Measurements from ENCODE around the gene COL16A1.

COL16A1 gene

DNA sequence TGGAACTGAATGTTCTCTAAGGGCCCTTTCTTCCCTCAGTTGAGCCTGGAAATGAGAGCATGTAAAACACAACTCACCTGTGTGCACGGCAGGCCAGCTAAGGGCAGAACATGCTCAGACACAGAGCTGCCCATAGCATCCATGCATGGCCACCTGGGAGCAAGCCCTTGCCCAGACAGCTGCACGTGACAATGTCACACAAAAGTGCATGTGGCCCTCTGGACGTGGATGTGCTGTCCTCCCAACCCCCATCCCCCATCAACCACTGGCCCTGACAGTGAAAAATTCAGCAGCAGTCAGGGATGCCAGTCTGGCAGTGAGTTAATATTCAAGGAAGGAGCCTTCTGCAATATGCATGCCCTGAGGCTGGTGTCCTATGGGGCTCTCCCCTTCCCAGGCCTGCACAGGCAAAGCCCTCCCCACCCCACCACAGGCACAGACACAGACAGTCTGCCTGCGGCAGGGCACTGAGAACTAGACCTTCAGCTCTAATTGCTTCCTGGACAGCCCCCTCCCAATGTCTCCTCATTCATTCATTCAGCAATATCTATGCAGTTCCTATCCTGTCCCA lies 14.6 kb upstream of the COL16A1 start:
- no peak for TF ChIP-seq CTCF (IDR thresholded peaks at IDR 0.05)

- no peak for TF ChIP-seq CTCF (IDR thresholded peaks at IDR 0.05)
Observed at GRCh38 chr1:31717341-31717740, 13.5 kb upstream of the COL16A1 start.

GRCh38 chr1:31715873-31716220 lies 12.0 kb upstream of the COL16A1 start:
- peak; percentile 36 for TF ChIP-seq CTCF (IDR thresholded peaks at IDR 0.05)

- peak; percentile 74 for TF ChIP-seq CTCF (IDR thresholded peaks at IDR 0.05)
Observed at GRCh38 chr1:31715087-31715872, 11.5 kb upstream of the COL16A1 start.

GRCh38 chr1:31714442-31715086 lies 10.7 kb upstream of the COL16A1 start:
- no peak for TF ChIP-seq CTCF (IDR thresholded peaks at IDR 0.05)

- no peak for TF ChIP-seq CTCF (IDR thresholded peaks at IDR 0.05)
Observed at GRCh38 chr1:31712630-31713029, 8.8 kb upstream of the COL16A1 start.

DNA sequence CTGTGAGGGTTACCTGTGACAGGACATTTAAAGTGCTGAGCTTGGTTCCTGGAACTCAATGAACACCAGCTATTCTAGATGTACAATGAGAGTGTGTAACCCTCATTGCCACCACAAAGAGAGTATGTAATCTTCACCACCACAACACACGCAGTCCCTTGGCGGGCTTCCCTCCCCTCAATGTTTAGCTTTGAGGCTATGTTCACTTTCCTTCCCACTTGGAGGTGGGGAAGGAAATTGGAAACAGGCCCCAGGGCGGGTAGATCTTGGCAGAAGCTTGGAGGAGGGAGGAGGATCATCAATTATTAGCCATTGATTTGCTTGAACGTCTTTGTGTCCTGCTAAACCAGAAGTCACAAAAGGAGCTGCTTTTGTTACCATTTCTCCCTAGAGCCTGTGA lies 8.3 kb upstream of the COL16A1 start:
- TF ChIP-seq CTCF (IDR thresholded peaks at IDR 0.05): no peak

Data from LNCAP (cell line).